ENCODE data around the gene HOXD1. TPM values are rescaled to one million over a fixed set of nuclear protein-coding genes. Genes with fewer than 3 reads are reported as not detected.

The HOXD1 gene
- total RNA-seq, 1 donor from 2014 or later = not detected

GRCh38 chr2:176227874-176228273 lies 39.4 kb downstream of the HOXD1 start:
- intact Hi-C loops (cut with micrococcal nuclease) = no loop called here

DNA sequence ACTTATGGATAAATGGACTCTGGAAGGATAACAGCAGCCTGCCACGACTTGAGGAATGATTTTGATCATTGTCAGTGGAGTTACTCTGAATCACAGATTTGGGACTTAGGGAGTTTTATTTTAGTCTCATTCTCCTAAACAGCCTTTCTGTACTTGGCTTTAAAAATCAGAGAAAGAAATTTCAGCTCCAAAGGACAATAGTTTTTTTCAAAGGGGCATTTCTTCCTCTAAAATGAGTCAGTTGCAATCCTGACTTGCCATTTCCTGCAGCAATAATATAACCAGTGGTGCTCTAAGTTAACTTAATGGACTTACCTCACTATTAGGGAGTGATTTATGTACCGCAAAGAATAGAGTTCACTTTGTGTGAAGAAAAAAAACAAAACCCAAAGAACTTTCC lies 45.7 kb downstream of the HOXD1 start:
- intact Hi-C loops (cut with micrococcal nuclease) = no loop called here

DNA sequence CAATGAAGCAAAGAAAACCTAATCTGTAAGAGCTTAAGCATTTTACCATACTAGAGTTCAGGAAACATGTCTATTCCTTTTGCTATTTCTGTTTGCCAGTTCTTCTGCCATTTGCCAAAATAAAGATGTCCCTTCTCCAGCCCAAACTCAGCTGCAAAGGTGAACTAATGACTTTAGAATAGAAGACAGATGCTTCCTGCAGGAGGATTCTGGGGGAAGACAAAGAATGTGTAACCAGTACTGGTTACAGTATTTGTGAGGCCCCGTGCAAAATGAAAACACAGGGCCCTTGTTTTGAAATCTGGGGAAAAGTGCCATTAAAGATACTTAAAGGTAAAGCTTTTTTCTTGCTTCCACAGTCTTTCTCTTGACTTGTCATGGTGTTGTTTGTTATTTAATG lies 46.5 kb downstream of the HOXD1 start:
- intact Hi-C loops (cut with micrococcal nuclease) = no loop called here

- intact Hi-C loops (cut with micrococcal nuclease) = no loop called here
Measured at GRCh38 chr2:176237456-176237855, 49.0 kb downstream of the HOXD1 start.

GRCh38 chr2:176239031-176239430 lies 50.6 kb downstream of the HOXD1 start:
- intact Hi-C loops (cut with micrococcal nuclease) = no loop called here

- intact Hi-C loops (cut with micrococcal nuclease) = no loop called here
Measured at GRCh38 chr2:176240301-176240700, 51.8 kb downstream of the HOXD1 start.

Other genes with a start within 250 kb of the HOXD1 start
- 34.9 and 35.6 TPM in 2 replicates for gene LNPK, start 186.4 kb upstream of the HOXD1 start, total RNA-seq
- gene EVX2, start 104.7 kb upstream of the HOXD1 start, total RNA-seq = not detected in 2 replicates
- not detected in 2 replicates for gene HOXD13, start 95.9 kb upstream of the HOXD1 start, total RNA-seq
- not detected in 2 replicates for gene HOXD12, start 88.9 kb upstream of the HOXD1 start, total RNA-seq
- gene HOXD11, start 81.4 kb upstream of the HOXD1 start, total RNA-seq = not detected in 2 replicates
- gene HOXD10, start 71.9 kb upstream of the HOXD1 start, total RNA-seq = not detected in 2 replicates
- gene HOXD9, start 65.9 kb upstream of the HOXD1 start, total RNA-seq = not detected in 2 replicates
- gene HOXD8, start 59.0 kb upstream of the HOXD1 start, total RNA-seq = not detected in 2 replicates
- gene HOXD4, start 37.1 kb upstream of the HOXD1 start, total RNA-seq = not detected in 2 replicates
- not detected in 2 replicates for gene HOXD3, start 31.4 kb upstream of the HOXD1 start, total RNA-seq
- gene MTX2, start 80.8 kb downstream of the HOXD1 start, total RNA-seq = 12.8 and 14.6 TPM in 2 replicates